Regular cardiac myocyte (primary cell): ENCODE results near the gene ROBO4. TPM values are rescaled to one million over a fixed set of nuclear protein-coding genes. Genes with fewer than 3 reads are reported as not detected.

ENCODE experiments used
- total RNA-seq: library from RNA; depleted of rRNA; stranded (reverse); fragments of >200 nt; gene quantifications from 2 replicates; pipeline ENCODE4 v1.2.3, GENCODE V29; 2014

The ROBO4 gene
- total RNA-seq, result 1.1 and 6.9 TPM in 2 replicates

GRCh38 chr11:124897674-124898262 is at the start of gene ROBO4:
Gene ROBO4 (minus strand): TSS chr11:124897865. CDS start chr11:124897795, 70 bp downstream.

GRCh38 chr11:124935548-124936514 is 38.2 kb upstream of the ROBO4 start, which contains the start of gene HEPACAM:
Gene HEPACAM (minus strand): TSS chr11:124936047. CDS start chr11:124936006, 41 bp downstream.

GRCh38 chr11:124918950-124919349 is 21.3 kb upstream of the ROBO4 start, which contains the start of gene HEPN1:
Gene HEPN1 (plus strand): TSS chr11:124919250.

GRCh38 chr11:124865181-124865901 is 32.3 kb downstream of the ROBO4 start, which contains the start of gene ROBO3:
Gene ROBO3 (plus strand): TSS chr11:124865432. CDS start chr11:124865578, 146 bp downstream.

Other genes with a start within 250 kb of the ROBO4 start
- gene SIAE, start 224.1 kb downstream of the ROBO4 start, total RNA-seq, result 7.1 and 18.6 TPM in 2 replicates
- gene SPA17, start 224.0 kb downstream of the ROBO4 start, total RNA-seq, result 8.2 and 13.0 TPM in 2 replicates
- 0.28 and 0.77 TPM in 2 replicates for gene NRGN, start 157.9 kb downstream of the ROBO4 start, total RNA-seq
- not detected in 2 replicates for gene VSIG2, start 145.6 kb downstream of the ROBO4 start, total RNA-seq
- gene ESAM, start 135.6 kb downstream of the ROBO4 start, total RNA-seq, result 2.5 and 7.1 TPM in 2 replicates
- gene MSANTD2, start 97.5 kb downstream of the ROBO4 start, total RNA-seq, result 8.5 and 8.8 TPM in 2 replicates
- gene ROBO3, start 32.4 kb downstream of the ROBO4 start, total RNA-seq, result 6.1 and 6.2 TPM in 2 replicates
- gene HEPN1, start 21.4 kb upstream of the ROBO4 start, total RNA-seq, result not detected in 2 replicates
- not detected in 2 replicates for gene HEPACAM, start 38.2 kb upstream of the ROBO4 start, total RNA-seq
- gene CCDC15, start 56.3 kb upstream of the ROBO4 start, total RNA-seq, result 0.85 and 3.6 TPM in 2 replicates
- 0.56 and 1.3 TPM in 2 replicates for gene SLC37A2, start 165.4 kb upstream of the ROBO4 start, total RNA-seq
- gene TMEM218, start 213.8 kb upstream of the ROBO4 start, total RNA-seq, result 23.7 and 30.9 TPM in 2 replicates